Measurements from ENCODE around the gene SINHCAF.

SINHCAF gene

GRCh38 chr12:31233061-31233730 lies 92.8 kb downstream of the SINHCAF start:
- no peak for DNase-seq (ENCODE audit: low read depth)

DNA sequence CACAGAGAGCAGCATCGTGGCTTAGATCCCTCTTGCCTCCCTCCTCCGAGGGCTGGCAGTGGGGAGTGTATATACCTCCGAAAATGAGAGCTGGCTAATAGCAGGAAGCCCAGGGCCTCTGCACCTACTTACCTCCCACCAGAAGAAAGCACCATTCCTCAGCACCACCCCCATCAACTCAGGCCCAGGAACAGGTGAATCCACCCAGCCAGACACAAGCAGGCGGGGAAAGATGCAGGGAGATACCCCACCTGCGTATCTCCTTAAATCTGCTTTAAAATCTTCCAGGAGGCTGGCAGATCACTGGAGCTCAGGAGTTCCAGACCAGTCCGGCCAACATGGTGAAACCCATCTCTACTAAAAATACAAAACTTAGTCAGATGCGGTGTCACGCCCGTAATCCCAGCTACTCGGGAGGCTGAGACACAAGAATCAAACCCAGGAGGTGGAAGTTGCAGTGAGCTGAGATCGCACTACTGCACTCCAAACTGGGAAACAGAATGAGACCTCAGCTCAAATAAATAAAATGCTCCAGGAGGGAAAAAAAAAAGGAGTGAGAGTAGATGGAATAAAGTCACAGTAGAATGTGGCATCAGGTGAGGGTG lies 93.5 kb downstream of the SINHCAF start:
- DNase-seq (ENCODE audit: low read depth) = no peak

DNA sequence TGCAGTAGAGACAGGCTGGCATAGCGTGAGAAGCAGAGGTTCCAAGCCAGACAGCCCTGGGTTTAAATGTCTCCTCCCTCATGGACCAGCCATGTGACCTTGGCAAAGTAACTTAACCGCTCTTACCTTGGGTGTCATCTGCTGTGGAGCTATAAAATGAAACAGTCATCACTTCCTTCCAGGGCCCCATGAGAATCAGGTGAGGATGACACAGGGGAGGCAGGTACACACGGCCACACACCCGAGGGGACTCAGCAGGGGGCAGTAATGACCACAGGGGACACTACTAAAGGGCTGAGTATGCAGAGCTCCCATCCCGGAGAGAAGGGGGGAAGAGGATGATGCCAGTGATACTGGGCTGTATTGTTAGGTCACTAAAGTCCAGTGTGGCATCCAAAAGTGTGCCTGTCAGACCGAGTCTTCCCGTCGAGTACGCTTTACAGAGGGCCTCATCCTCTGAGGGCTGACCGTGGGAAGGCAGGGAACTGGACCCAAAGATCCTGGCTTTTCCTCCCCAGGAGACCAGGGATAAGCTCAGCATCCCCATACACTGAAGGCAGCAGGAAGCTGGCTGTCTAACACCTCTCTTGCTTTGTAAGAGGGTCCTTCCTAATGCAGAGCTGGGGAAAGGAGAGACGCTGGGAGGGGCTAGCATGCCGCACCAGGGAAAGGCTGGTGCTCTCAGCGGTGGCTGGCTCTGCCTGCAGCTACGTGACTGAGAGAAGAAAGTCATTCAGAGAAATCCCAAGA lies 94.2 kb downstream of the SINHCAF start:
- no peak for DNase-seq (ENCODE audit: low read depth)

Measured in stimulated activated CD8-positive, alpha-beta memory T cell treated with anti-CD3 and anti-CD28 coated beads, Interleukin-7, amount 100 ng/mL, for 24 hours (primary cell).